C4-2B (cell line): ENCODE data around the gene LOXL3.

Experiments
- CTCF ChIP-seq: fragments of 450-650 bp; conservative IDR thresholded peaks from 2 replicates; pipeline ENCODE4 v1.5.1; 2017; ENCODE audit warnings: mild to moderate bottlenecking
- ZFX ChIP-seq: fragments of 450-650 bp; IDR thresholded peaks from 2 replicates; pipeline ENCODE4 v1.6.1; 2017

GRCh38 chr2:74501335-74502071 lies 52.2 kb downstream of the LOXL3 start:
- TF ChIP-seq CTCF (no peak), ZFX (no peak)
